C1 segment of cervical spinal cord (tissue), 14 donors: ENCODE results near the gene ATXN1.

Source experiments
- DNase-seq, 14 donors: peaks; one replicate each; lab custom pipeline; 2025; lab: John Stamatoyannopoulos, UW

Gene ATXN1

GRCh38 chr6:16450821-16451220, 310.4 kb downstream of the ATXN1 start:
- DNase-seq, result no peak

DNA sequence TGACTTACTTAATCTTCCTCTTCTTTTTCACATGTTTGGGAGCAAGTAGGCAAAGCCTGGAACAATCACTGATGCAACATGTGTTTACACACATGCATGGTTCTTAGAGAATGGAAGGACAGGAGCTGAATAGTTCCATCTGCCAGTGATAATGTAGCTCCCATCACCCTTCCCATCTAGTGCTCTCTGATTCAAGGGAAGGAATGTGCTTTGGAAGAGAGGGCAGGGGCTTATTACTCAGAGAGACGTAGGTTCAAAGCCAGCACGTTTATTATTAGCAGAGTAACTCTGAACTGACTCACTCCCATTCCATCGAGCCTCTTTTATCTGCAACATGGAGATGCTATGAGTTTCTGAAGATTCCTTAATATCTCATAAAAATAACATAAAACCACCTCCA, 311.0 kb downstream of the ATXN1 start:
- no peak for DNase-seq

DNA sequence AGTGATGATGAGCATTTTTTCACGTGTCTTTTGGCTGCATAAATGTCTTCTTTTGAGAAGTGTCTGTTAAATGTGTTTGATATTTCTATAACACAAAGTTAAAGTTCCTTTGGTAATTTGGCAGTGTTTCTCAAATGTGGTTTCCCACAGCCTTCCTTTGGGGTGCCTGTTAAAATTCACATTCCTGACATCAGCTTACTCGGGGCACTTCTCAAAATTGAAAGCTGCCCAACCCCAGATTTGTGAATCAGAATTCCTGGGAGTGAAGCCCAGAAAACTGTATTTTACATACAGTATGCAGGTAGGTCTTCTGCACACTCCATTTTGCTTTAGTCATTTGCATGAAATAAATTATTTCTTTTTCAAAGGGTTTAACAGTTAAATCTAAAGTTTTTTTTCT, 315.0 kb downstream of the ATXN1 start:
- DNase-seq, result no peak

- no peak for DNase-seq
Measured at GRCh38 chr6:16442031-16442430, 319.2 kb downstream of the ATXN1 start.

DNA sequence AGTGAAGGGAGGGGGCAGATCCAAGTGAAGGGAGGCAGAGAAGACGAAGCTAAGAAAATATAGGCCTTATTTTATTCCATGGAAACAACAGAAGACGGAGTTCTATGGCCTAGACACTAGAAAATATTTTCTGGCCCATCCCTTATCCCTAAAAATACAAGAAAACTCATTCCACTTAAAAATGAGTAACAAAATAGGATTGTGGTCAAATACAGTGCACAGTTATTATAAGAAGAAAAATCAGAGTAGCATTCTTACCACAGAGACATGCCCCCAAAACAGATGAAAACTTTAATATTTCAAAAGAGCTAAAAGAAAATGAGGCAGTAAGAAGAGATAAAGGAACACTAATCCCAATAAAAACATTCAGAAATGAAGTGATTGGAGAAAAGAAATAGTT, 320.0 kb downstream of the ATXN1 start:
- DNase-seq, result no peak

GRCh38 chr6:16440636-16441212, 320.5 kb downstream of the ATXN1 start:
- DNase-seq, result no peak

DNA sequence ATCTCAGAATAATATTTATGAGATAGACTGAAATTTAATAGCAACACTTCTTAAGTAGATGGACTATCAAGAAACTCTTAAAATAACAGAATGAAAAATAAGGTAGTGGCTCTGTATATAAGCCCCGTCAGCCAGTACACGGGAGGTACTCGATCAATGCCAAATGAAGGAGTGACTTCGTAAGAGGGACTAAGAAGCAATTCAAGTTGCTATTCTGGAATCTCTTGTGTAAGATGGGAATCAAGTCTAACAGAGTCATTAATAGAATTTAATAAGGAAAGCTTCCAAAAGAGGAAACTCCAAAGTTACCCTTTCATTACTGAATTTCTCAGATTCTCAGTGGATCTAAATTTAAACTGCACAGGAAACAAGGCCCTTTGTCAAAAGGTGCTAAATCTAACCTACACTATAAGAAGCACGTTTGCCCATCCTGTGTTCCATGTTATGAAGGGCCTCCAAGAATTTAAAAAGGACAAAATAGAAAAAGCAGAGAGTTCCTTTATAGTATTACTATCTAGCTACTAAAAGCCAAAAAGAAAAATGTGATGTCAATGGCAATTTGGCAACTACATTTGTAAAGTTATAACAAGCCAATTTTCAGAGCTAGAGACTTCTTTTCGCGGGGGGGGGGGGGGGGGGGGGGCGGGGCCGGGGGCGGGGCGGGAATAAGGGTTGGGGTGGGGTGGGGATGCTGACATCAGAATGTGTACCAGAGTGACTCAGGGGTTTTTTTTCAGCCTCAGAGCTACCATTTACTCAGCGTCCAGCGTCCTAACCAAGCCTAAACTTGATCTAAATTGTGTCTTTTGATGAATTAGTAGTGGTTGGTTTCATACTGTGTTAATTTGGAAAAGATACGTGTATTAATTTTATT, 322.3 kb downstream of the ATXN1 start:
- DNase-seq, result no peak

DNA sequence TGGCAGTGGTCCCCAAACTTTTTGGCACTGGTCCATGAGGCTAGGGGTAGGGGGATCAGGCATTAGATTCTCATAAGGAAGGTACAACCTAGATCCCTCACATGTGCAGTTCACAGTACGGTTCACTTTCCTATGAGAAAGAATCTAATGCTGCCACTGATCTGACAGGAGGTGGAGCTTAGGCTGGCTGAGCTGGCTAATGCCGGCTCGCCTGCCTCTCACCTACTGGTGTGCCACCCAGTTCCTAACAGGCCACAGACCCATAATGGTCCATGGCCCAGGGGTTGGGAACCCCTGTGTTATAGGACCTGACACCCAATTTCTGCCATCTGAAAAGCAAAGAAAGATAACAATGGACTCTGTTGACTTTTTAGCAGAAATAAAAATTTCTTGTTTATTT, 323.3 kb downstream of the ATXN1 start:
- no peak for DNase-seq

GRCh38 chr6:16437095-16437494, 324.2 kb downstream of the ATXN1 start:
- DNase-seq, result no peak

DNA sequence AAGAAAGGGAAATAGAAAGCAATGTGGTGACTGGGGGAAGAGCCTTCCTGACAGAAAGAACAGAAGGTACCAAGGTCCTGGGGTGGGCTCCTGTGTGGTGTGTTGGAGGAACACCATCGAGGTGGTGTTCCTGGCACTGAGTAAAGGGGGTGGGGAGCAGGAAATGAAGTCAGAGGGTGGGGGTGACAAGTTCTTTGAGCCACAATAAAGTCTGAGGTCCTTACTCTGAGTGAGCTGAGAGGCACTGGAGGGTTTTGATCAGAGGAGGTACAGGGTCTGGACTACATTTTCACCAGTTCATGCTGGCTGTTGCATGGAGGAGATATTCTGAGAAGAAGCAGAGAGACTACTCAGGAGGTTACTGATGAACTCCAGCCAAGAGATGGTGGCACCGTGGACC, 324.7 kb downstream of the ATXN1 start:
- no peak for DNase-seq

DNA sequence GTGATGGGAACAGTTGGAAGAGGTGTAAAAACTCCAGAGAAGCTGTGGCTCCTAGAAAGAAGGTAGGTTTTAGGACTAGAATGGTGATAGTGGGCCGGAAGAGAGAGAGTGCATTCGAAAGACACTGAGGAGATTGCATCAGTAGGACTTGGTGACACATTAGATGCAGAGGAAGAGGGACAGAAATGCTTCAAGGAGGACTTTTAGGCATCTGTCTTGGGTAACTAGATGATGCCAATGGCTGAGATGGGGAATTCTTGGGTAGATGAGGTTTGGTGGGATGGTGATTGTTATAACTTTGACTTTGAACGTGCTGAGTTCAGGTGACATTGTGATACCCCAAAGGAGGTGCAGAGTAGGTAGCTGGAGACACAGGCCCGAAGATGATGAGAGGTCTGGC, 326.4 kb downstream of the ATXN1 start:
- DNase-seq, result no peak

GRCh38 chr6:16433338-16433890, 327.8 kb downstream of the ATXN1 start:
- no peak for DNase-seq

GRCh38 chr6:16432075-16433032, 328.9 kb downstream of the ATXN1 start:
- DNase-seq, result no peak

DNA sequence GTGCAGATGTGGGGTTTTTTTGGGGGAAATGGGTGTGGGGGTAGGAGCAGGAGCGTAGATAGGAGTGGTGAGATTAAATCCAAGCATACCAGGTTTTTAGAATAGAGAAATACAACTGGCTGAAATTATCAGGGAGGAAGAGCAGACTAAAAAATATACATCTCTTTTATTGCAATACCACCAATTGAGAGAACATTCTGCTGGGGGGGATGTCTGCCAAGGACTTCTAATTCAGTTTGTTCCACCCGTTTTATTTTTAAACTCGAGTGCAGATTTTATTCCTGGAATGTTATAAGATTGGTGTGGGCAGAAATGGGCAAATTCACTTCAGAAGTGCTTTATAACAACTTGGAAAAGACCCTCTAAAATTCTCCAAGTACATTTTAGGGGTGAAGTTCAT, 330.2 kb downstream of the ATXN1 start:
- no peak for DNase-seq

DNA sequence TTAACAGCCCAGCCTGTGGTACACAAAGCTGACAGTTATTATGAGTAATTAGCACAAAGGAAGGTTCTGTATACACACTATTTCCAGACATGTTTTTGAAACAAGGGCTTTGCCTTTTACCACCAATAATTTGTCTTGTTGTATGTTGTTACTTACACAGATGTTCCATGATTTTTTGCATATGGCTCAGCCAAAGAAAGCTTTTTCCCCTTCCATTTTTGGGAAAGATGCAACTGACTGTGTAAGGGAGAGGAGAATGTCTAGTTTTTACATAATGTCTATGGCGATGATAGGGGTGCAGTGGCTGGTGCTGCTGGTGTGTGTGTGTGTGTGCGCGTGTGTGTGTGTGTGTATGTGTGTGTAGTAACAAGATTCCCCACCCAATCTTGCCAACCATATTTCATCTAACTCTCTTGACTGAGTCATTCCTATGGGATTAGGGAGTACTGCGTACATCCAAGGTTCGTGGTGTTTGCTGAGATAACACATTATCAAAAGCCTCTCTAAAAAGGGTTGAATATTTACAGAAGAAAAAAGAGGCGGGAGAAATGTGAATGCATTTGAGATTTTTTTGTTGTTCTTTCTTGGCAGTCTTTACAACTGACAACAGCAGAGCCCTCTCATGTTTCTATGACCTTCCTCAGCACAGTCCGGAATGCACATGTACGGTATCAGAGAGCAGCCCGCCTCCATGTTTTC, 330.7 kb downstream of the ATXN1 start:
- DNase-seq, result no peak

- no peak for DNase-seq
Measured at GRCh38 chr6:16429669-16430068, 331.6 kb downstream of the ATXN1 start.

- no peak for DNase-seq
Measured at GRCh38 chr6:16427124-16427523, 334.1 kb downstream of the ATXN1 start.

GRCh38 chr6:16425881-16426615, 335.2 kb downstream of the ATXN1 start:
- DNase-seq, result peak in 1 of 14 donors; percentile 61

GRCh38 chr6:16421462-16421960, 339.7 kb downstream of the ATXN1 start:
- no peak for DNase-seq

GRCh38 chr6:16420715-16421461, 340.4 kb downstream of the ATXN1 start:
- DNase-seq, result peak in 2 of 14 donors; percentile 6 to 7
